Measurements from ENCODE around the gene SMC2. TPM values are rescaled to one million over a fixed set of nuclear protein-coding genes. Genes with fewer than 3 reads are reported as not detected.

The SMC2 gene
- total and polyA plus RNA-seq, 2 donors (not counting 3 experiments of a cell fraction or from before 2014, with no cell fraction given) = 5.3 to 34.1 TPM

DNA sequence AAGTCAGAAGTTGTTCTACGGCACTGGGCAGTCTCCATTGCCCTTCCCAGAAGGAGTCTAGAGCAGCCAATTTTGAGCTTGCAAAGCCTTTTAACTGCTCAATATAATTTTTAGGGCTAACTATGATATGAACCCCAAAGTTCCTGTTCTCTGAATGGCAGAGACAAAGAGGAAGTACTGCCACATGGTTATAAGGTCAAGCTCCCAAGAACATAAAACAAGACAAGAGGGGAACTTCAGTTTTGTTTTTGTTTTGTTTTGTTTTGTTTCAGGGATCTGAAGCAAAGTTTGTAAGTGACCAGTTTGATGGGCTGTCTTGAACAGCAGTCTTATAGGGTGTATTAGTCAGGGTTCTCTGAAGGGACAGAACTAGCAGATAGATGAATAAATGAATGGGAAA, 11.9 kb upstream of the SMC2 start:
- TF ChIP-seq POLR2A (IDR thresholded peaks at IDR 0.05; ENCODE audit: low read depth, low read length) (no peak), MYC (IDR thresholded peaks at IDR 0.05; ENCODE audit: low read depth, low read length) (no peak), GATA2 (IDR thresholded peaks at IDR 0.05; ENCODE audit: insufficient read depth, insufficient read length, low read depth, low read length) (no peak), POLR2AphosphoS5 (IDR thresholded peaks at IDR 0.05; ENCODE audit: insufficient read depth, low read depth, low read length) (no peak), JUN (IDR thresholded peaks at IDR 0.05; ENCODE audit: borderline replicate concordance, insufficient read depth, insufficient read length, low read depth) (no peak), EZH2 (IDR thresholded peaks at IDR 0.05; ENCODE audit: borderline replicate concordance, low read depth, low read length, severe bottlenecking) (no peak), FOS (IDR thresholded peaks at IDR 0.05; ENCODE audit: borderline replicate concordance, insufficient read depth, low read length) (no peak)
- TF ChIP-seq, protein P1, sequence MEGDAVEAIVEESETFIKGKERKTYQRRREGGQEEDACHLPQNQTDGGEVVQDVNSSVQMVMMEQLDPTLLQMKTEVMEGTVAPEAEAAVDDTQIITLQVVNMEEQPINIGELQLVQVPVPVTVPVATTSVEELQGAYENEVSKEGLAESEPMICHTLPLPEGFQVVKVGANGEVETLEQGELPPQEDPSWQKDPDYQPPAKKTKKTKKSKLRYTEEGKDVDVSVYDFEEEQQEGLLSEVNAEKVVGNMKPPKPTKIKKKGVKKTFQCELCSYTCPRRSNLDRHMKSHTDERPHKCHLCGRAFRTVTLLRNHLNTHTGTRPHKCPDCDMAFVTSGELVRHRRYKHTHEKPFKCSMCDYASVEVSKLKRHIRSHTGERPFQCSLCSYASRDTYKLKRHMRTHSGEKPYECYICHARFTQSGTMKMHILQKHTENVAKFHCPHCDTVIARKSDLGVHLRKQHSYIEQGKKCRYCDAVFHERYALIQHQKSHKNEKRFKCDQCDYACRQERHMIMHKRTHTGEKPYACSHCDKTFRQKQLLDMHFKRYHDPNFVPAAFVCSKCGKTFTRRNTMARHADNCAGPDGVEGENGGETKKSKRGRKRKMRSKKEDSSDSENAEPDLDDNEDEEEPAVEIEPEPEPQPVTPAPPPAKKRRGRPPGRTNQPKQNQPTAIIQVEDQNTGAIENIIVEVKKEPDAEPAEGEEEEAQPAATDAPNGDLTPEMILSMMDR (IDR thresholded peaks at IDR 0.05; ENCODE audit: extremely low read depth in 1 of 2, insufficient read depth in 1 of 2, low read depth in 1 of 2, low read length in 2 of 2) = no peak
- TF ChIP-seq, protein P2, sequence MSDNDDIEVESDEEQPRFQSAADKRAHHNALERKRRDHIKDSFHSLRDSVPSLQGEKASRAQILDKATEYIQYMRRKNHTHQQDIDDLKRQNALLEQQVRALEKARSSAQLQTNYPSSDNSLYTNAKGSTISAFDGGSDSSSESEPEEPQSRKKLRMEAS (IDR thresholded peaks at IDR 0.05; ENCODE audit: insufficient read depth, insufficient read length) = no peak
- H3K9me1 ChIP-seq (replicated peaks; ENCODE audit: control insufficient read depth, extremely low read depth, insufficient read depth, low read length) = no peaks in the 10 kb centered on the region
- FAIRE-seq (no peak), DNase-seq (ENCODE audit: low read depth, low spot score) (no peak)
- no peaks in the 10 kb centered on the region for H4K20me1 ChIP-seq (replicated peaks; ENCODE audit: control insufficient read depth, extremely low read depth, insufficient read depth, low read length)
- BruUV-seq (replicated peaks) = no TSS peak
- ChIA-PET POLR2A (no interaction called here), CTCF (no interaction called here)
- H3K79me2 ChIP-seq (ENCODE audit: control insufficient read depth, insufficient read depth, low read length) = no peaks in the 10 kb centered on the region
- no peaks in the 10 kb centered on the region for H3K9me3 ChIP-seq (replicated peaks; ENCODE audit: control insufficient read depth, insufficient read depth, low read length)
- intact Hi-C loops (cut with micrococcal nuclease) (no loop called here), dilution Hi-C loops (cut with MboI; ENCODE audit: extremely low pct_ligation_motif_present, low sequenced_read_pairs) (no loop called here)
- H3K4me2 ChIP-seq (ENCODE audit: insufficient read depth, low read length) = no peak overlapping the region
- no peak overlapping the region for H3K4me3 ChIP-seq (replicated peaks in 1 of 3; ENCODE audit: insufficient read depth in 1 of 3, low read depth in 1 of 3, low read length in 3 of 3)
- H3K36me3 ChIP-seq (ENCODE audit: control insufficient read depth in 2 of 2, extremely low read depth in 1 of 2, insufficient read depth in 2 of 2, low read length in 2 of 2) = no peaks in the 10 kb centered on the region
- H3K27me3 ChIP-seq (ENCODE audit: control insufficient read depth in 2 of 2, insufficient read depth in 2 of 2, low read length in 2 of 2) = peaks cover 0 to 2% of the 10 kb centered on the region in 2 experiments
- H3K27ac ChIP-seq (ENCODE audit: insufficient read depth, low read depth, low read length) = no peak overlapping the region
- no peak overlapping the region for H2AFZ ChIP-seq (ENCODE audit: low read depth, low read length)
- no peaks in the 10 kb centered on the region for H3K4me1 ChIP-seq (ENCODE audit: control insufficient read depth, extremely low read depth, insufficient read depth, low read length)
- H3K9ac ChIP-seq (replicated peaks; ENCODE audit: extremely low read depth, insufficient read depth, low read length) = no peak overlapping the region

Measured in endothelial cell of umbilical vein (primary cell).